HG02610 (cell line): ENCODE results near the gene DOCK1.
"Not testable (repeated sequence)": the region's sequence is repeated elsewhere in the genome, so short reads cannot be mapped to it uniquely, and the experiment has no call there.

Experiments
- ATAC-seq: cut with Tn5 transposase; IDR thresholded peaks from one replicate; pipeline ENCODE4 v1.9.1; 2021; ENCODE audit warnings: mild to moderate bottlenecking, moderate library complexity; ENCODE audit not compliant: unreplicated experiment

Gene DOCK1

DNA sequence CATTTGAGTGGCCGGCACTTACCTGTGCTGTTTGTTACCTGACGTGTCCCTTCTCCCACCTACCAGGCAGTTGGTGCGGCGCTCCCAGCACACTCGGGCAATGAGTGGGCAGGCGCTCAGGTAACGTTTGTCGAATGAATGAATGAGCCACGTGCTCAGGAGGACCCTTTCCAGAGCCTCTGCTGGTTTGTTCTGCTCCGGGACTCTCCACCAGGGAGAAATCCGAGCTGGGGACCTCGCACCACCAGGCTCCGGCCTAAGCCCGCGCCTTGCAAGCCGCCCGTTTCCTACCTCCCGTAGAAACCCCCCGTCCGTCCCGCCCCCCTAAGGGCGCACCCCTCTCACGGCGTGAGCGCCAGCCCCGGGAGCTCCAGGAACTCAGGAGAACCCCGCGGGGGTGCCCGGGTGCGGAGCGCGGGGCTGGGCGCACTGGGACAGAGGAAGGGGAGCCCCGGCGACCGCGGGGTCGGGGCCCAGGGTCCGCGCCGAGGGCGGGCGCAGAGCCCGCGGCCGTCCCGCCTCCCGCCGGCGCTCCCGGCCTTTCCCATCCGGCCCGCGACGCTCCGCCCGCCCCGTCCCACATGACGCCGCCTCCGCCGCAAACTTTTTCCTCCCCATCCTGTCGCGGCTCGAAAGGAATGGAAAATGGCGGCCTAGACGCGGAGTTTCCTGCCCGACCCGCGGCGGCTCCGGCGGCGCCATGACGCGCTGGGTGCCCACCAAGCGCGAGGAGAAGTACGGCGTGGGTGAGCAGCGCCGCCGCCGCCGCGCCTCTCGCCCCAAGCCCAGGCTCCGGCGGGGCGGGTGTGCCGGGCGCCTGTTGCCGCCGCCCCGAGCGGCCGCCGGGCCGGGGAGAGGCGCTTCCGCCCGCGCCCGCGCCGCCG is at the start of gene DOCK1:
Gene DOCK1 (plus strand): TSS at position 611 of the 884 bp plus-strand sequence. CDS start 90 bp downstream, at position 701.
- no peak for ATAC-seq

DNA sequence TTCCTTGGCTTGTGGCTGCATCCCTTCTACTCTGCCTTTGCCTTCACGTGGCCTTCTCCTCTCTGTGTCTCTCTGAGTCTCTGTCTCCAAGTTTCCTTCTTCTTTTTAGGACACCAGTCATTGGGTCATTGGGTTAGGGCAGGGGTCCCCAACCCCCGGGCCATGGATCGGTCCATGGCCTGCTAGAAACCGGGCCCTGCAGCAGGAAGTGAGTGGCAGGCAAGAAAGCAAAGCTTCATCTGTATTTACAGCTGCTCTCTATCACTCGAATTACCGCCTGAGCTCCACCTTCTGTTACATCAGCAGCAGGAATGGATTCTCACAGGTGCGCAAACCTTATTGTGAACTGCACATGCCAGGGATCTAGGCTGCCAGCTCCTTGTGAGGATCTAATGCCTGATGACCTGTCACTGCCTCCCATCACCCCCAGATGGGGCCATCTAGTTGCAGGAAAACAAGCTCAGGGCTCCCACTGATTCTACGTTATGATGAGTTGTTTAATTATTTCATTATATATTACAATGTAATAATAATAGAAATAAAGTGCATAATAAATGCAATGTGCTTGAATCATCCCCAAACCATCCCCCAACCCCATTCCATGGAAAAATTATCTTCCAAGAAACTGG is 47.9 kb upstream of the DOCK1 start:
- ATAC-seq = no peak

- no peak for ATAC-seq
Observed at GRCh38 chr10:126867567-126868365, 37.5 kb upstream of the DOCK1 start.

DNA sequence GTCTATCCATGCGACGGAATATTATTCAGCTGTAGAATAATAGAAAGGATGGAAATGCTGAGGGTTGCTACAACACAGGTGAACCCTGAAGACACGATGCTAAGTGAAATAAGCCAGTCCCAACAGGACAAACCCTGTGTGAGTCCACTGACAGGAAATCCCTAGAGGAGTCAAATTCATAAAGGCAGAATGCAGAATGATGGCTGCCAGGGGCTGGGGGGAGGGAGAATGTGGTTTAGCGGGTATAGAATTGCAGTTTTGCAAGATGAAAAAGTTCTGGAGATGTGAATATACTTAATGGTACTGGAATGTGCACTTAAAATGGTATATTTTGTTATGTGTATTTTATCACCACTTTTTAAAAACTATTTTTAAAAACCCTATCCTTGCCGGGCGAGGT is 36.9 kb upstream of the DOCK1 start:
- ATAC-seq = no peak

DNA sequence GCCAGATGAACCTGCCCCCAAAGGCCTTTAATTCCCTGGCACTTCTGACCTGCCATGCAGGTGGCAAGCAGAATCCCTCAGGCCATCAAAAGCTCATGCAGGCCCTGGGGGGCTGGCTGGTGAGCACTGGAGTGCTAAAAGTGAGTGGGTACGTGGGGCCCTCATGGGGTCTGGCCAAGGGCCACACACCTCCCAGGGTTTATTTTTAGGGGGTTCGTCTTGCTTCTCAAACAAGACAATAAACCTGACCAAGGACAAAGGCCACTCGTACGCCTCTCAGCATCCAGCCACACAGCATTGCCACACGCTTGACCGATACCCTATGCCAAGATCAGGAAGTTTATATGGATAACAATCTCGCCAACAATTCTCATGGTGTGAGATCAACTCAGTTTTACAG is 33.1 kb upstream of the DOCK1 start:
- ATAC-seq = no peak

- no peak for ATAC-seq
Observed at GRCh38 chr10:126872768-126873167, 32.5 kb upstream of the DOCK1 start.

GRCh38 chr10:126876456-126876855 is 28.8 kb upstream of the DOCK1 start:
- ATAC-seq = no peak

DNA sequence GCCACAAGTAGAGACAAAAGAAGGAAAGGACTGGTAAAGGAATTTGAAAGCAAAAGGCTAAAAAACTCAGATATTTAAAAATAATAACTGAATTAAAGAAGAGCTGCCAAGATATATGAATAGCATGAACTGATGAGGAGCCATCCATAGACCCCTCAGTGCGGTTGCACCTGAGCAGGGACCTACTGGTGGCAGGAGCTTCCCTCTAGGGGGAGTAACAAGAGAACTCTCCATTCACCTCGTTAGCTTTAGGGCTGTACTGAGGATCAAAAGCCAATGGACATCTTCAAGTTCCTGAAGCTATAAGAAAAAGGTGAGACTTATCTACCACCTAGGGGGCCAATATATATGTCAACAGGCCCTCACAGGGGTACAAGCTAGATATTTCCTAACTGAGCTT is 27.8 kb upstream of the DOCK1 start:
- no peak for ATAC-seq

GRCh38 chr10:126878594-126878993 is 26.6 kb upstream of the DOCK1 start:
- no peak for ATAC-seq

- no peak for ATAC-seq
Observed at GRCh38 chr10:126880926-126881325, 24.3 kb upstream of the DOCK1 start.

DNA sequence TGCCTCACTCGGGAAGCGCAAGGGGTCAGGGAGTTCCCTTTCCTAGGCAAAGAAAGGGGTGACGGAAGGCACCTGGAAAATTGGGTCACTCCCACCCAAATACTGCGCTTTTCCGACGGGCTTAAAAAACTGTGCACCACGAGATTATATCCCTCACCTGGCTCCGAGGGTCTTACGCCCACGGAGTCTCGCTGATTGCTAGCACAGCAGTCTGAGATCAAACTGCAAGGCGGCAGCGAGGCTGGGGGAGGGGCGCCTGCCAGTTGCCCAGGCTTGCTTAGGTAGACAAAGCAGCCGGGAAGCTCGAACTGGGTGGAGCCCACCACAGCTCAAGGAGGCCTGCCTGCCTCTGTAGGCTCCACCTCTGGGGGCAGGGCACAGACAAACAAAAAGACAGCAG is 23.2 kb upstream of the DOCK1 start:
- ATAC-seq = not testable (repeated sequence)

DNA sequence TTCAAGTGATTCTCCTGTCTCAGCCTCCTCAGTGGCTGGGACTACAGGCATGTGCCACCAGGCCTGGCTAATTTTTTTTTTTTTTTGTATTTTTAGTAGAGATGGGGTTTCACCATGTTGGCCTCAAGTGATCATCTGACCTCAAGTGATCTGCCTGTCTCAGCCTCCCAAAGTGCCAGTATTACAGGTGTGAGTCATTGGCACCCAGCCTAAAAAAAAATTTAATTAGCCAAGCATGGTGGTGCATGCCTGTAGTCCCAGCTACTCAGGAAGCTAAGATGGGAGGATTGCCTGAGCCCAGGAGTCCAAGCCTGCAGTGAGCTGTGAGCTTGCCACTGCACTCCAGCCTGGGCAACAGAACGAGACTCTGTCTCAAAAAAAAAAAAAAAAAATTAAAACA is 16.8 kb upstream of the DOCK1 start:
- not testable (repeated sequence) for ATAC-seq

GRCh38 chr10:126889421-126889820 is 15.8 kb upstream of the DOCK1 start:
- ATAC-seq = no peak

GRCh38 chr10:126890797-126891196 is 14.4 kb upstream of the DOCK1 start:
- not testable (repeated sequence) for ATAC-seq

DNA sequence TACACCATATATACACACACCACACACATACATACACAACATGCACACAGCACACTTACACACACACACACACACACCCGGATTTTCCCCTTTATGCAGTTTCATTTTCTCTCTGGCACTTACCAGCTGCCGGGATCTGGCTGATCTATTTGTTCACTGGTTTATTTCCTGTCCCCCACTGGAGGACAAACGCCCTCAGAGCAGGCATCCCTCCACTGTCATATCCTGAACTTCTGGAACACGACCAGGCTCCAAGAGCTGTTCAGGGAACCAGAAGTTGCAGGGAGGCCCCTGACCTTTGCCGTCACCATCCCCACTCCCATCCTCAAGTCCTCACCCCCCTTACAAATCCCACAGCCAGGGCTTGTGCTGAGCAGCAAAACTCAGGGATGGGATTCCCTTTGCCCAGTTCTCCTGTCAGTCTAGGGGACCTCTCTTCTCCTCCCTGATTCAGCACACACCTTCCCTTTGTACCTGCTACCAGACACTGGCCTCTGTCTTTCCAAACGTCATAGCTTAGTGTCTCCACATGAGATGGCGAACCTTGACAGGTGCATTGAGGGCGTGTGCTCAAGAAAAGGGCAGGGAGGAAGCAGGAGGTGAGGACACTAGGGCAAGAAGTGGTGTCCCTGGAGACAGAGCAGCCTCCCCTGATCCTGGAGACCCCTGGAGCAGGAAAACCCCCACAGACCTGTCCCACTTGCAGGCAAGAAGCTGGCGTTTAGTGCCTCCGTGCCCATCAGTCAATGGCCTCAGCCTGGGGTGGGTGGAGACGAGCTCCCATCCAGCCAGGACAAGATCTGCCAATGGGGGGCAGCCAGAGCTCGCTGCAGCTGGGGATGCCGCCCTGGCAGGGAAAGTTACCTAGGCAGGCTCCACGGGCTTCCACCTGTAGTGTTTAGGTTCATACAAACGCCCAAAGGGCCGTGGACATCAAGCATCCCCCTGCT is 12.7 kb upstream of the DOCK1 start:
- no peak for ATAC-seq

DNA sequence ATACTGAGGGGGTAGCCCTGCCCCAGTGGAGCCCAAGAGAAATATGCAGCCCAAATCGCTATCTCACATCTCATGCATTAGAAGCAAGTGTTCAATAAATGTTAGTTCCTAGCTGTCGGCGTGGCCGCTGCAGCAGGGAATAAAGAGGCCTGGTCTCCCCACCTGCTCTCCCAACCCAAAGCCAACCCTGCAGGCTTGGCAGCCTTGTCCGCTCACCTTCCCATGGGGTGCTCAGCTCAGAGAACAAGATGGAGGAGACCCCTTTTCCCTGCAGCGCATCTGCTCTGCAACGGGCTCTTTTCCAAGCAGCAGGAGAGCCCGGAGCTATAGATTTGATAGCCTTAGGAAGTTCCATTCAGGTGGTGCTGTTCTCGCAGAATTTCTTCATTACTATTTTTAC is 12.0 kb upstream of the DOCK1 start:
- ATAC-seq = no peak

DNA sequence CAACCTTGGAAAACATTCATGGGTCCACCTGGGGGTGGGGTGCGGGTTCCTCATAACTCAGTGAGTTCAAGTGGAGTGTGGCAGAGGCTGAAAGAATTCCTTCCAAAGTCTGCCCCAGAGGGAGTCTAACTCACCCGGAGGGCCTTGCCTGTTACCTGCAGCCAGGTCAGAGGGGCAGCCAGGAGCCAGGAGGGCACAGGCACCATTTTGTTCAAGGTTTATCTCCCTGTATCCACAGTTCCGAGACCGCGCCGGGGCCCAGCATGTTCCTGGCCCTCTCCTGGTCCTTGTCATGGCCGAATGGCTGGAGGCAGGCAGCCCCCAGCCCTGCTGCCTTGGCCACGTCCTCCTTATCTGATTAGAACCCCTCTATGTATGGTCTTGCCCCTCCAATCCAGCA is 11.4 kb upstream of the DOCK1 start:
- no peak for ATAC-seq

- ATAC-seq = no peak
Observed at GRCh38 chr10:126895214-126895781, 9.9 kb upstream of the DOCK1 start.

DNA sequence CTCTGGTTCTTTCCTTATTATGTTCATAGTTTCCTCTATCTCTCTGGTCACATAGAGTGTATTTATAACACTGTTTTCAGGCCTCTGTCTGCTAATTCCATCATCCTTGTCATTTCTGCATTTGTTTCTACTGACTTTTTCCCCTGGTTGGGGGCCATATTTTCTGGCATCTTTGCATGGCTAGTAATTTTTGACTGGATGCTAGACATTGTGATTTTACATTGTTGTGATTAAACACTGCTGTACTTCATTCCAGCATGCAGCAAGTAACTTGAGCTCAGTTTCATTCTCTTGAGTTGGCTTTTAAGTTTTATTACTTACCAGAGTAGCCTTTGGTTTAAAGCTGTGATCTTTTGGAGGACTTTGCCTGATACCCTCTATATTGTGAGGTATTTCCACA is 6.8 kb upstream of the DOCK1 start:
- ATAC-seq = no peak

DNA sequence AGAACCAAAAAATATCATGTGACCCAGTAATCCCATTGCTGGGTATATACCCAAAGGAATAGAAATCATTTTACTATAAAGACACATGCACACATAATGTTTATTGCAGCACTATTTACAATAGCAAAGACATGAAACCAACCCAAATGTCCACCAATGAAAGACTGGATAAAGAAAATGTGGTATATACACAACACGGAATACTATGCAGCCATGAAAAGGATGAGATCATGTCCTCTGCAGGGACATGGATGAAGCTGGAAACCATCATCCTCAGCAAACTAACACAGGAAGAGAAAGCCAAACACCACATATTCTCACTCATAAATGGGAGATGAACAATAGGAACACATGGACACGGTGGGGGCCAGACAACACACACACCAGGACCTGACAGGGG is 5.7 kb upstream of the DOCK1 start:
- not testable (repeated sequence) for ATAC-seq
